HFFc6 (cell line): ENCODE measurements around the gene TULP3. TPM values are rescaled to one million over a fixed set of nuclear protein-coding genes. Genes with fewer than 3 reads are reported as not detected.

Experiments used
- DNase-seq: peaks from one replicate; pipeline ENCODE4 v3.0.0-alpha.2; 2018
- H3K27ac Mint-ChIP-seq: 2 replicates; pipeline ENCODE4 v1.8.0; 2020; ENCODE audit warnings: mild to moderate bottlenecking, mixed read lengths
- H3K27me3 Mint-ChIP-seq: 2 replicates; pipeline ENCODE4 v1.8.0; 2021; ENCODE audit warnings: mild to moderate bottlenecking, moderate library complexity, mixed read lengths; ENCODE audit not compliant: insufficient read depth
- H3K36me3 Mint-ChIP-seq: 2 replicates; pipeline ENCODE4 v1.8.0; 2021; ENCODE audit warnings: low read depth, mixed read lengths
- H3K4me1 Mint-ChIP-seq: 2 replicates; pipeline ENCODE4 v1.8.0; 2020; ENCODE audit warnings: low read depth, mixed read lengths
- H3K4me3 Mint-ChIP-seq: 2 replicates; pipeline ENCODE4 v1.8.0; 2020; ENCODE audit warnings: mild to moderate bottlenecking, moderate library complexity, mixed read lengths
- H3K9me3 Mint-ChIP-seq: 2 replicates; pipeline ENCODE4 v1.8.0; 2020; ENCODE audit warnings: mild to moderate bottlenecking, mixed read lengths
- CTCF ChIP-seq: fragments of 200-600 bp; sonication (generic); IDR thresholded peaks from 2 replicates; pipeline ENCODE4 v1.5.0; 2021; ENCODE audit warnings: antibody characterized with exemption, mild to moderate bottlenecking
- total RNA-seq, 6 experiments: library from RNA; stranded (reverse); fragmentation: NEBNext Ultra II Directional; extraction: Animal tissue kit (Norgen Biotek cat#: 25700); gene quantifications; 2 replicates in 1 of 6; 3 replicates in 5 of 6; pipeline ENCODE4 v1.2.3, GENCODE V29; 2021

TULP3 gene
- total RNA-seq, 6 experiments from 2014 or later, result 25.8 to 34.0 (median 31.6) TPM

- Mint-ChIP-seq H3K4me1 (peaks cover 37% of the 10 kb centered on the region), H3K4me3 (peak overlapping the region; percentile 93), H3K27me3 (peaks cover under 1% of the 10 kb centered on the region; the same call in 1 of the 2 replicates), H3K36me3 (peaks cover 10% of the 10 kb centered on the region; the same call in 1 of the 2 replicates), H3K27ac (peak overlapping the region; percentile 98), H3K9me3 (no peaks in the 10 kb centered on the region)
- peak; percentile 13 for DNase-seq
- TF ChIP-seq CTCF, result peak; percentile 24; the same call in 1 of the 2 replicates
Measured at GRCh38 chr12:2957816-2958431, 67.2 kb downstream of the TULP3 start.

- Mint-ChIP-seq H3K27me3 (peaks cover 2% of the 10 kb centered on the region; the same call in 1 of the 2 replicates), H3K36me3 (peaks cover 12% of the 10 kb centered on the region), H3K9me3 (no peaks in the 10 kb centered on the region), H3K4me1 (peaks cover 44% of the 10 kb centered on the region), H3K4me3 (peak overlapping the region; percentile 93), H3K27ac (peak overlapping the region; percentile 98)
- DNase-seq, result peak; percentile 81
- no peak for TF ChIP-seq CTCF
Measured at GRCh38 chr12:2958432-2959191, 67.9 kb downstream of the TULP3 start.

DNA sequence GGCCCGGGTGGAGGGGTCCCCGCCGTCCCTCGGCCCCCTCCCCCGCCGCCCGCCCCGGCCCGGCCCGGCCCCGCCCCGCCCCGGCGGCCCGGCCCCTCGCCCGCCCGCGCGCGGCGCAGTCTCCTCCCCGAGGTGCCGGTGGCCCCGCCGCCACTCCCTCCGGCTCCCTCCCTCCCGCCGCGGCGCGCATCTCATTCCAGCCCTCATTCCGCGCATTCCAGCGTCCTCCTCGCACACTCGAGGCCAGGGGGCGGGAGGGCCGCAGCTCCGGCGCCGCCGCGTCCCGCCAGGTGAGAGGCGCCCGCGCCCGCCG is 68.5 kb downstream of the TULP3 start, which contains the start of gene TEAD4:
TSS of gene TEAD4 (plus strand) at position 206 of the 313 bp plus-strand sequence.
- Mint-ChIP-seq H3K4me1 (peaks cover 46% of the 10 kb centered on the region), H3K27me3 (peaks cover 2% of the 10 kb centered on the region; the same call in 1 of the 2 replicates), H3K4me3 (peak within 1 kb of the TSS; percentile 93), H3K9me3 (no peaks in the 10 kb centered on the region), H3K36me3 (peaks cover 13% of the 10 kb centered on the region), H3K27ac (peak within 1 kb of the TSS; percentile 98)
- no peak for TF ChIP-seq CTCF
- DNase-seq, result peak; percentile 71

DNA sequence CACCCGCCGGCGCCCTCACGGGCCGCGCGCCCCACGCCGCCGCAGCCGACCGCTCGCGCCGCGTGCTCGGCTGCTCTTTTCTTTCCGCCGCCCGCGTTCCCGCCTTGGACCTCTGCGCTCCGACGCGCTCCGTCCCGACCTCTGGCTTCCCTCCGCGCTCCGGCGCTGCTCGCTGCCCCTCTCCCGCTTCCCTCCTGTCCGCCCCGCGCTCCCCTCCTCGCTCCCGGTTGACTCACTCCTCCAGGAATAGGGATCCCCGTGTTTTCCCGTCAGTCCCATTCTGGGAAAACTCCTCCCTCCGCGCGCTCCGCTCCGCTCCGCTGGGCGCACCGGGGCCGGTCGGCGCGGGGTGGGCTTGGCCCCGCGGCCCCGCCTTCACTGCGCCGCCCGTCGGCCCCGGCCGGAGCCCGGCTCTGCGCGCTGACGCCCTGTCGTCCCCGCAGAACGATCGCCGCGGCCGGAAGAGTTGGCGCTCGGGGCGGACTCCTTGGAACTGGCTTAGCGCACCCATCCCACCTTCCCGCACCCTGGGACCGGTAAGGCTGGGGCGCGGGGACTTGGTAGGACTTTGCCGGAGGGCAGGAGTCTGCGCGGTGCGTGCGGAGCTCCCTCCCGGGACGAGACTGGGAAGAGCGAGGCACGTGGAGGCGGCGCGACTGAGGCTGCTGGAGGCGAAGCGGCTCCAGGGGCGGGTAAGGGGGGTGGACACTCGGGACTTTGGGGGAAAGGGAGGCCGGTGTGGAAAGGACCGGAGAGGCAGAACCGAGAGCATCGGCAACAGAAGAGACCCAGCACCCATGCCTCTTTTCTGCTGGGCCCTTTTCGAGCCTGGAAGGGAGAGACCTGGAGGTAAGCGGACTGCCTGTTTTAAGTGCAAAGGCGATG is 69.1 kb downstream of the TULP3 start:
- Mint-ChIP-seq H3K36me3 (peaks cover 13% of the 10 kb centered on the region), H3K4me3 (peak overlapping the region; percentile 93), H3K27ac (peak overlapping the region; percentile 85), H3K4me1 (peaks cover 46% of the 10 kb centered on the region), H3K9me3 (no peaks in the 10 kb centered on the region), H3K27me3 (peaks cover 2% of the 10 kb centered on the region; the same call in 1 of the 2 replicates)
- DNase-seq, result peak; percentile 61
- no peak; the same call in 1 of the 2 replicates for TF ChIP-seq CTCF

- Mint-ChIP-seq H3K36me3 (peaks cover 13% of the 10 kb centered on the region), H3K9me3 (no peaks in the 10 kb centered on the region), H3K27ac (peak overlapping the region; percentile 85), H3K4me3 (peak overlapping the region; percentile 93), H3K4me1 (peaks cover 46% of the 10 kb centered on the region), H3K27me3 (peaks cover 2% of the 10 kb centered on the region; the same call in 1 of the 2 replicates)
- DNase-seq, result peak; percentile 63
- TF ChIP-seq CTCF, result no peak
Measured at GRCh38 chr12:2960390-2960956, 69.8 kb downstream of the TULP3 start.
